ENCODE measurements around the gene FAM131B. TPM values are rescaled to one million over a fixed set of nuclear protein-coding genes. Genes with fewer than 3 reads are reported as not detected.

The FAM131B gene
- total and polyA plus RNA-seq, 4 donors = 0.18 to 1.1 (median 0.54) TPM

DNA sequence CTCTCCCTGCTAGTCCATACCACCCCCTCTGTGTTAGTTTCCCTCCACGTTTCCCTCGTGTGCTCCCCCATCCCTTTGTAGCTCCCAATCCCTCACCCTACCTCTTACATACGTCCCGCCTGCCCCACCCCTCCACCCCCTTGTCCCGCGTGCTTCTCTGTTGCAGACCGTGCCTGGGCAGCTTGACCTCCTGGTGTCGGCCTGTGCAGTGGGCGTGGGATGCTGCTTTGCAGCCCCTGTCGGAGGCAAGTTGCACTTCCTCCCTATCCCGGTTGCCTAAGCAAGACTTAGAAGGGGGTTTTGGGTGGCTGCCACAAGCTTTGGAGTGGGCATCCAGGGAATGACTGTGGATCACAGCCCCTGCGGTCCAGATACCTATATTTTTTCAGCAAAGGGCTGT is 38.9 kb downstream of the FAM131B start:
- peak in 2 of 3 donors; percentile 24 to 34 for DNase-seq
- Histone ChIP-seq H3K4me1 (ENCODE audit: control insufficient read depth in 5 of 5, insufficient read depth in 5 of 5, low read length in 5 of 5) (peaks cover 0 to 17% (median 0%) of the 10 kb centered on the region in 5 donors), H3K36me3 (ENCODE audit: control insufficient read depth in 4 of 4, insufficient read depth in 4 of 4, low read length in 4 of 4) (no peaks in the 10 kb centered on the region), H3K27ac (ENCODE audit: low read depth in 1 of 2, low read length in 1 of 2) (no peak overlapping the region), H3K9ac (ENCODE audit: insufficient read depth in 1 of 2, low read length in 2 of 2) (no peak overlapping the region), H3K9me3 (ENCODE audit: control insufficient read depth in 4 of 4, insufficient read depth in 3 of 4, low read length in 3 of 4) (peaks cover 0 to 1% (median 0%) of the 10 kb centered on the region in 4 donors), H3K4me3 (no peak overlapping the region), H3K27me3 (ENCODE audit: control insufficient read depth in 3 of 3, insufficient read depth in 3 of 3, low read length in 2 of 3) (no peaks in the 10 kb centered on the region)
- 56% methylated on average over 12 of the region's 12 CpGs for WGBS, 2 donors
- TF ChIP-seq, protein P1, sequence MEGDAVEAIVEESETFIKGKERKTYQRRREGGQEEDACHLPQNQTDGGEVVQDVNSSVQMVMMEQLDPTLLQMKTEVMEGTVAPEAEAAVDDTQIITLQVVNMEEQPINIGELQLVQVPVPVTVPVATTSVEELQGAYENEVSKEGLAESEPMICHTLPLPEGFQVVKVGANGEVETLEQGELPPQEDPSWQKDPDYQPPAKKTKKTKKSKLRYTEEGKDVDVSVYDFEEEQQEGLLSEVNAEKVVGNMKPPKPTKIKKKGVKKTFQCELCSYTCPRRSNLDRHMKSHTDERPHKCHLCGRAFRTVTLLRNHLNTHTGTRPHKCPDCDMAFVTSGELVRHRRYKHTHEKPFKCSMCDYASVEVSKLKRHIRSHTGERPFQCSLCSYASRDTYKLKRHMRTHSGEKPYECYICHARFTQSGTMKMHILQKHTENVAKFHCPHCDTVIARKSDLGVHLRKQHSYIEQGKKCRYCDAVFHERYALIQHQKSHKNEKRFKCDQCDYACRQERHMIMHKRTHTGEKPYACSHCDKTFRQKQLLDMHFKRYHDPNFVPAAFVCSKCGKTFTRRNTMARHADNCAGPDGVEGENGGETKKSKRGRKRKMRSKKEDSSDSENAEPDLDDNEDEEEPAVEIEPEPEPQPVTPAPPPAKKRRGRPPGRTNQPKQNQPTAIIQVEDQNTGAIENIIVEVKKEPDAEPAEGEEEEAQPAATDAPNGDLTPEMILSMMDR (IDR thresholded peaks at IDR 0.05; ENCODE audit: control extremely low read depth, extremely low read depth) = no peak
- ATAC-seq (ENCODE audit: insufficient read depth, low FRiP score) = no peak

DNA sequence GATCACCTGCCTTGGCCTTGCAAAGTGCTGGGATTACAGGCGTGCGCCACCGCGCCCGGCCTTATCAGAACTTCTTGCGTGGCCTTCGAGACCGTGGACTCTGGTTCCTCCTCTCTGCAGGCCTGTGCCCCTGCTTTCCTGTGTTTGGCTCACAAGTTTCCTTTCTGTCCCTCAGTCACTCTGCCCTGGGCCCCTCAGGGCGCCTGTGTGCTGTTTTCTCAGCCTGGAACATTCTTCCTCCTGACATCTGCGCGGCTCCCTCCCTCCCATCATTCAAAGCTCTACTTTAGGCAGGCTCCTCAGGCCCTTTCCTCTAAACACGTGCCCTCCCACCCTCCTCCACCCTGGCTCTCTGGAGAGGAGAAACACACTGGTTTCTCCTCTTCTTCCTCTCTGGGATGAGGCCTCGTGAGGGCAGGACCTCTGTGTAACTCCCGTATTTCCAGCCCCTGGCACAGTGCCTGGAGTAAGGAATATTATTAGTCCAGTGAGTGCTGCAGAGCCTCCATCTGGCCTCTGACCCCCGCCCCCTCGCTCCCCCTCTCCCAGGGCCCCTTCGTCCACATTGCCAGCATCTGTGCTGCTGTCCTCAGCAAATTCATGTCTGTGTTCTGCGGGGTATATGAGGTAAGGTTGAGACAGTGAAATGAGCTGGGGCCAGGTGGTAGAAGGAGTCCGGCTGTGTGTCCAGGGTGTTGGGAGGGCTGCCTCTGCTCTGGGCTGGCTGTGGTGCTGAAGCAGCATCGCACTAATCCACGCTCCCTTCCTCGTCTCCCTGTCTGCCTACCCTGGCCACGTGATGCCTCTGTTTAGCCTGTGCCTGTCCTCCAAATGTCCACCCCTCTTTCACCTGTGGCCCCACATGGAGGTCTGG is 39.5 kb downstream of the FAM131B start:
- 68 to 75% methylated on average over 23 of the region's 23 CpGs for WGBS, 2 donors

DNA sequence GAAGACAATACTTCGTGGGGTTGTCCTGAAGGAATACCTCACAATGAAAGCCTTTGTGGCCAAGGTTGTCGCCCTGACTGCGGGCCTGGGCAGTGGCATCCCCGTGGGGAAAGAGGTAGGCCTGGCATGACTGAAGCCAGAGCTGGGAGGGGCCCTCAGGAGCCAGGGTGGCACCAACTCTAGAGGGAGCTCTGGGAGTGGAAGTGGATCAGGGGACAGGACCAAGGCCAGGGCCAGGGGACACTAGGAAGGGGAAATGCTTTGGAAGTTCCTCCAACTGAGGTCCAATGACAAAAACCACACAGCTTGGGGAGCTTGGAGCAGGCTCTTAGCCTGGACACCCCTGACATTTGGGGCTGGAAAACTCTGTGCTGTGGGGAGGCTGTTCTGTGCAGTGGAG is 40.8 kb downstream of the FAM131B start:
- H3K27me3 ChIP-seq (ENCODE audit: control insufficient read depth in 3 of 3, insufficient read depth in 3 of 3, low read length in 2 of 3) = no peaks in the 10 kb centered on the region
- ATAC-seq (ENCODE audit: insufficient read depth, low FRiP score) (no peak), DNase-seq (no peak)
- H3K36me3 ChIP-seq (ENCODE audit: control insufficient read depth in 4 of 4, insufficient read depth in 4 of 4, low read length in 4 of 4) = no peaks in the 10 kb centered on the region
- H3K9ac ChIP-seq (ENCODE audit: insufficient read depth in 1 of 2, low read length in 2 of 2) = no peak overlapping the region
- no peak overlapping the region for H3K27ac ChIP-seq (ENCODE audit: low read depth in 1 of 2, low read length in 1 of 2)
- TF ChIP-seq, protein P1 (IDR thresholded peaks at IDR 0.05; ENCODE audit: control extremely low read depth, extremely low read depth) = no peak
- peaks cover 0 to 1% (median 0%) of the 10 kb centered on the region in 4 donors for H3K9me3 ChIP-seq (ENCODE audit: control insufficient read depth in 4 of 4, insufficient read depth in 3 of 4, low read length in 3 of 4)
- WGBS, 2 donors = 85 to 87% methylated on average over 4 of the region's 4 CpGs
- peaks cover 0 to 17% (median 0%) of the 10 kb centered on the region in 5 donors for H3K4me1 ChIP-seq (ENCODE audit: control insufficient read depth in 5 of 5, insufficient read depth in 5 of 5, low read length in 5 of 5)
- no peak overlapping the region for H3K4me3 ChIP-seq

More for the DNA sequence above, 39.5 kb downstream of the FAM131B start:
- no peak overlapping the region for H3K27ac ChIP-seq (ENCODE audit: low read depth in 1 of 2, low read length in 1 of 2)
- peak; percentile 26 to 40 (median 37) for DNase-seq
- H3K9ac ChIP-seq (ENCODE audit: insufficient read depth in 1 of 2, low read length in 2 of 2) = no peak overlapping the region
- H3K36me3 ChIP-seq (ENCODE audit: control insufficient read depth in 4 of 4, insufficient read depth in 4 of 4, low read length in 4 of 4) = no peaks in the 10 kb centered on the region
- ATAC-seq (ENCODE audit: insufficient read depth, low FRiP score) = no peak
- TF ChIP-seq, protein P1 (IDR thresholded peaks at IDR 0.05; ENCODE audit: control extremely low read depth, extremely low read depth) = no peak
- H3K4me3 ChIP-seq = no peak overlapping the region
- peaks cover 0 to 1% (median 0%) of the 10 kb centered on the region in 4 donors for H3K9me3 ChIP-seq (ENCODE audit: control insufficient read depth in 4 of 4, insufficient read depth in 3 of 4, low read length in 3 of 4)
- H3K27me3 ChIP-seq (ENCODE audit: control insufficient read depth in 3 of 3, insufficient read depth in 3 of 3, low read length in 2 of 3) = no peaks in the 10 kb centered on the region
- peaks cover 0 to 17% (median 0%) of the 10 kb centered on the region in 5 donors for H3K4me1 ChIP-seq (ENCODE audit: control insufficient read depth in 5 of 5, insufficient read depth in 5 of 5, low read length in 5 of 5)

Data from lung (tissue), 12 donors.